Neural progenitor cell (in vitro differentiated cells): ENCODE data around the gene PTK6. TPM values are rescaled to one million over a fixed set of nuclear protein-coding genes. Genes with fewer than 3 reads are reported as not detected.
"Not testable (repeated sequence)": the region's sequence is repeated elsewhere in the genome, so short reads cannot be mapped to it uniquely, and the experiment has no call there.

Experiments
- DNase-seq: peaks from one replicate; pipeline ENCODE4 v3.0.0-alpha.2; 2016; ENCODE audit warnings: low spot score
- H2AFZ ChIP-seq: fragments of 200-600 bp; sonication (generic); replicated peaks from 2 replicates; pipeline ENCODE4 v1.6.1; 2016; ENCODE audit warnings: antibody characterized with exemption
- H3F3A ChIP-seq: fragments of 200-600 bp; sonication (generic); 2 replicates; pipeline ENCODE4 v1.6.1; 2016; ENCODE audit warnings: antibody characterized with exemption, low read depth
- H3K27ac ChIP-seq: fragments of 200-600 bp; sonication (generic); 2 replicates; pipeline ENCODE4 v1.5.1; 2016; ENCODE audit warnings: mild to moderate bottlenecking
- H3K27me3 ChIP-seq: fragments of 200-600 bp; sonication (generic); 2 replicates; pipeline ENCODE4 v1.6.1; 2016; ENCODE audit warnings: mild to moderate bottlenecking, moderate library complexity
- H3K36me3 ChIP-seq: fragments of 200-600 bp; sonication (generic); 2 replicates; pipeline ENCODE4 v1.5.1; 2016
- H3K4me1 ChIP-seq: fragments of 200-600 bp; sonication (generic); 2 replicates; pipeline ENCODE4 v1.6.1; 2016; ENCODE audit warnings: mixed run types
- H3K4me2 ChIP-seq: fragments of 200-600 bp; sonication (generic); 2 replicates; pipeline ENCODE4 v1.6.1; 2016
- H3K4me3 ChIP-seq: fragments of 200-600 bp; sonication (generic); 2 replicates; pipeline ENCODE4 v1.5.1; 2016
- H3K79me2 ChIP-seq: fragments of 200-600 bp; sonication (generic); 2 replicates; pipeline ENCODE4 v1.6.1; 2016; ENCODE audit warnings: low read depth
- H3K9ac ChIP-seq: fragments of 200-600 bp; sonication (generic); 2 replicates; pipeline ENCODE4 v1.6.1; 2016
- H3K9me3 ChIP-seq: fragments of 200-600 bp; sonication (generic); 2 replicates; pipeline ENCODE4 v1.5.1; 2016; ENCODE audit warnings: low read depth
- H4K20me1 ChIP-seq: fragments of 200-600 bp; sonication (generic); 2 replicates; pipeline ENCODE4 v1.6.1; 2016; ENCODE audit warnings: low read depth
- H3K27ac Mint-ChIP-seq: 3 replicates; pipeline ENCODE4 v1.8.0; 2021; ENCODE audit warnings: mixed read lengths
- H3K27me3 Mint-ChIP-seq: 2 replicates; pipeline ENCODE4 v1.8.0; 2022; ENCODE audit warnings: low read depth, mild to moderate bottlenecking, inconsistent platforms, moderate library complexity, mixed read lengths; ENCODE audit not compliant: insufficient read depth
- H3K36me3 Mint-ChIP-seq: 3 replicates; pipeline ENCODE4 v1.8.0; 2021; ENCODE audit warnings: mixed read lengths
- H3K4me1 Mint-ChIP-seq: 3 replicates; pipeline ENCODE4 v1.8.0; 2021; ENCODE audit warnings: mixed read lengths
- H3K4me3 Mint-ChIP-seq: 3 replicates; pipeline ENCODE4 v1.8.0; 2021; ENCODE audit warnings: mild to moderate bottlenecking, moderate library complexity, mixed read lengths
- H3K9me3 Mint-ChIP-seq: 3 replicates; pipeline ENCODE4 v1.8.0; 2020; ENCODE audit warnings: mixed read lengths
- EZH2 ChIP-seq: fragments of 200-600 bp; sonication (generic); IDR thresholded peaks from 2 replicates; pipeline ENCODE4 v1.6.1; 2017; ENCODE audit warnings: antibody characterized with exemption, mild to moderate bottlenecking, moderate library complexity
- EZH2phosphoT487 ChIP-seq: fragments of 200-600 bp; sonication (generic); IDR thresholded peaks from 2 replicates; pipeline ENCODE4 v1.6.1; 2017; ENCODE audit warnings: antibody characterized with exemption
- total RNA-seq: library from RNA; depleted of rRNA; stranded (reverse); fragments of >200 nt; gene quantifications from 2 replicates; pipeline ENCODE4 v1.2.3, GENCODE V29; 2015; ENCODE audit warnings: low replicate concordance
- TF ChIP-seq, protein P1 (sequence below): fragments of 200-600 bp; sonication (generic); IDR thresholded peaks from 2 replicates; pipeline ENCODE4 v1.5.1; 2017; ENCODE audit warnings: antibody characterized with exemption, mild to moderate bottlenecking

Gene PTK6
- total RNA-seq, 1 donor from 2014 or later = not detected

GRCh38 chr20:63560856-63561609 lies 23.9 kb upstream of the PTK6 start:
- Histone ChIP-seq H3K79me2 (no peaks in the 10 kb centered on the region), H3F3A (no peaks in the 10 kb centered on the region), H3K9me3 (no peaks in the 10 kb centered on the region), H3K4me1 (peaks cover 12% of the 10 kb centered on the region), H3K36me3 (no peaks in the 10 kb centered on the region), H3K27ac (no peak overlapping the region), H2AFZ (no peak overlapping the region), H3K9ac (no peak overlapping the region), H4K20me1 (no peaks in the 10 kb centered on the region), H3K4me2 (no peak overlapping the region), H3K4me3 (no peak overlapping the region), H3K27me3 (no peaks in the 10 kb centered on the region)
- Mint-ChIP-seq H3K9me3 (peaks cover 2% of the 10 kb centered on the region), H3K27ac (no peak overlapping the region), H3K36me3 (peaks cover 2% of the 10 kb centered on the region), H3K4me3 (no peak overlapping the region), H3K27me3 (peaks cover 4% of the 10 kb centered on the region), H3K4me1 (peaks cover 10% of the 10 kb centered on the region)
- DNase-seq = no peak
- TF ChIP-seq EZH2 (no peak), EZH2phosphoT487 (no peak)
- TF ChIP-seq, protein P1, sequence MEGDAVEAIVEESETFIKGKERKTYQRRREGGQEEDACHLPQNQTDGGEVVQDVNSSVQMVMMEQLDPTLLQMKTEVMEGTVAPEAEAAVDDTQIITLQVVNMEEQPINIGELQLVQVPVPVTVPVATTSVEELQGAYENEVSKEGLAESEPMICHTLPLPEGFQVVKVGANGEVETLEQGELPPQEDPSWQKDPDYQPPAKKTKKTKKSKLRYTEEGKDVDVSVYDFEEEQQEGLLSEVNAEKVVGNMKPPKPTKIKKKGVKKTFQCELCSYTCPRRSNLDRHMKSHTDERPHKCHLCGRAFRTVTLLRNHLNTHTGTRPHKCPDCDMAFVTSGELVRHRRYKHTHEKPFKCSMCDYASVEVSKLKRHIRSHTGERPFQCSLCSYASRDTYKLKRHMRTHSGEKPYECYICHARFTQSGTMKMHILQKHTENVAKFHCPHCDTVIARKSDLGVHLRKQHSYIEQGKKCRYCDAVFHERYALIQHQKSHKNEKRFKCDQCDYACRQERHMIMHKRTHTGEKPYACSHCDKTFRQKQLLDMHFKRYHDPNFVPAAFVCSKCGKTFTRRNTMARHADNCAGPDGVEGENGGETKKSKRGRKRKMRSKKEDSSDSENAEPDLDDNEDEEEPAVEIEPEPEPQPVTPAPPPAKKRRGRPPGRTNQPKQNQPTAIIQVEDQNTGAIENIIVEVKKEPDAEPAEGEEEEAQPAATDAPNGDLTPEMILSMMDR = no peak

GRCh38 chr20:63560333-63560805 lies 23.2 kb upstream of the PTK6 start:
- Mint-ChIP-seq H3K27ac (peak overlapping the region; percentile 72), H3K4me3 (no peak overlapping the region), H3K4me1 (peaks cover 10% of the 10 kb centered on the region), H3K36me3 (peaks cover 2% of the 10 kb centered on the region), H3K9me3 (peaks cover 2% of the 10 kb centered on the region), H3K27me3 (peaks cover 4% of the 10 kb centered on the region)
- no peaks in the 10 kb centered on the region for H3K36me3 ChIP-seq
- H3K4me3 ChIP-seq = no peak overlapping the region
- no peak overlapping the region for H3K27ac ChIP-seq
- no peak overlapping the region for H3K9ac ChIP-seq
- no peaks in the 10 kb centered on the region for H3K9me3 ChIP-seq
- H3K4me1 ChIP-seq = peaks cover 12% of the 10 kb centered on the region
- no peak for DNase-seq
- H3F3A ChIP-seq = no peaks in the 10 kb centered on the region
- no peak overlapping the region for H2AFZ ChIP-seq
- H3K27me3 ChIP-seq = no peaks in the 10 kb centered on the region
- H4K20me1 ChIP-seq = no peaks in the 10 kb centered on the region
- no peaks in the 10 kb centered on the region for H3K79me2 ChIP-seq
- no peak overlapping the region for H3K4me2 ChIP-seq
- TF ChIP-seq, protein P1 = no peak
- TF ChIP-seq EZH2phosphoT487 (no peak), EZH2 (no peak)

- H3K4me3 ChIP-seq, H3K9me3 Mint-ChIP-seq, H4K20me1 ChIP-seq, H3K27ac ChIP-seq, H3K4me2 ChIP-seq, H3F3A ChIP-seq, H3K27ac Mint-ChIP-seq, H3K9me3 ChIP-seq, H3K4me3 Mint-ChIP-seq, H3K27me3 ChIP-seq, H3K36me3 ChIP-seq, H3K79me2 ChIP-seq, H2AFZ ChIP-seq, H3K9ac ChIP-seq, H3K4me1 Mint-ChIP-seq, DNase-seq, H3K36me3 Mint-ChIP-seq, H3K27me3 Mint-ChIP-seq: not testable (repeated sequence)
- H3K4me1 ChIP-seq = peaks cover 12% of the 10 kb centered on the region
These were observed 22.5 kb upstream of the PTK6 start for GRCh38 chr20:63559485-63560332.
